Thyroid gland (tissue), 4 donors: Measurements from ENCODE around the gene CTIF. TPM values are rescaled to one million over a fixed set of nuclear protein-coding genes. Genes with fewer than 3 reads are reported as not detected.

Source experiments
- DNase-seq, 2 donors: peaks; one replicate each; pipeline ENCODE4 v3.0.0-alpha.2; 2019
- H3K27ac ChIP-seq, 3 donors: fragments of 200-600 bp; sonication (generic); 1 replicate in 2 of 3; 2 replicates in 1 of 3; pipeline ENCODE4 v1.5.1; 2016 to 2019; ENCODE audit warnings: mild to moderate bottlenecking in 1 of 3, moderate library complexity in 1 of 3
- H3K27me3 ChIP-seq: fragments of 200-600 bp; sonication (generic); one replicate; pipeline ENCODE4 v1.5.1; 2019
- H3K36me3 ChIP-seq, 2 donors: fragments of 200-600 bp; sonication (generic); one replicate each; pipeline ENCODE4 v1.5.1; 2016 to 2019
- H3K4me1 ChIP-seq, 2 donors: fragments of 200-600 bp; sonication (generic); one replicate each; pipeline ENCODE4 v1.5.1; 2017 to 2019
- H3K4me3 ChIP-seq, 3 donors: fragments of 200-600 bp; sonication (generic); replicated peaks in 1 of 3; 1 replicate in 2 of 3; 2 replicates in 1 of 3; pipeline ENCODE4 v1.5.1; 2016; ENCODE audit warnings: mild to moderate bottlenecking in 1 of 3
- H3K9me3 ChIP-seq: fragments of 200-600 bp; sonication (generic); one replicate; pipeline ENCODE4 v1.5.1; 2017
- POLR2A ChIP-seq, 2 donors: fragments of 450-650 bp; IDR thresholded peaks; one replicate each; pipeline ENCODE4 v1.6.1; 2017; ENCODE audit warnings: antibody characterized with exemption in 2 of 2, mild to moderate bottlenecking in 2 of 2, moderate library complexity in 1 of 2
- WGBS, 2 donors: methylation state at CpG; one replicate each; pipeline ENCODE4 v1.1.5; 2017; 5-methylcytosine and 5-hydroxymethylcytosine counted together
- intact Hi-C: fragments of 100-400 bp; cut with DNase I; formaldehyde crosslinking; loops from one replicate; pipeline ENCODE4 v1.15.1; 2023
- total RNA-seq, 4 donors: library from RNA; depleted of rRNA; stranded (reverse); fragments of >200 nt; gene quantifications; one replicate each; pipeline ENCODE4 v1.2.3, GENCODE V29; 2016
- TF ChIP-seq, protein P1 (sequence below), 6 experiments: fragments of 200-600 bp in 3 of 6; fragments of 450-650 bp in 3 of 6; sonication (generic) in 3 of 6; IDR thresholded peaks; one replicate each; pipeline ENCODE4 v1.5.1; 2016 to 2019; ENCODE audit warnings: antibody characterized with exemption in 6 of 6, mild to moderate bottlenecking in 2 of 6, inconsistent platforms in 1 of 6, moderate library complexity in 1 of 6

CTIF gene
- total RNA-seq, 4 donors from 2014 or later: 18.7 to 29.8 (median 23.6) TPM

DNA sequence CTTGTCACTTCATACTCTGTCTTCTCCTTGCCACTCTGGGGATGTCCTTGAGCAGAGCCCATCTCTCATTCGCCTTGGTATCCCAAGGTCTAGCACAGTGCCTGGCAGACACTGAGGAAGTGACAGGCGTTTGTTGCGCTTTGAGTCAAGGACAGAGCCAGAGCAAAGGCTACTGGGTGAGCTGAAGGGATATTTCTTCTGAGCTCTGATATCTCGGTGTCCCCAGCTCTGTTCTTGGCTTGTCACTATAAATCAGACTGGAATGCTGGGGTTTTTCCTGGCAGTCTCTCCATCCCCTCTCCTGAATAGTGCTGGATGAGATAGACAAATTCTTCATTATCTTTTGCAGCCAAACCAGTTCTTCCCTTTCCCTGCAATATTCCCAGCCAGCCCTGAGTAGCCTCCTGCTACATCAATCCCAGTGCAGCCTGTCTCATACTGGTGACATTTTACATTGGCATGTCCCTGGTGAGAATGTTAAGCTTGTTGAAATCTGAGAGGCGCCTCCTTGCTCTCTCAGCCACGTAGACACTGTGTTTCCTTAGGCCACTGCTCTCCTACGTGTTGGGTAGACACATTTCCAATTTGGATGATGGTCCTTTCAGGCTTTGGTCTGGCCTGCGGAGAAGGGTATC is 61.7 kb downstream of the CTIF start:
- 72 to 87% methylated on average over 8 of the region's 8 CpGs for WGBS, 2 donors

DNA sequence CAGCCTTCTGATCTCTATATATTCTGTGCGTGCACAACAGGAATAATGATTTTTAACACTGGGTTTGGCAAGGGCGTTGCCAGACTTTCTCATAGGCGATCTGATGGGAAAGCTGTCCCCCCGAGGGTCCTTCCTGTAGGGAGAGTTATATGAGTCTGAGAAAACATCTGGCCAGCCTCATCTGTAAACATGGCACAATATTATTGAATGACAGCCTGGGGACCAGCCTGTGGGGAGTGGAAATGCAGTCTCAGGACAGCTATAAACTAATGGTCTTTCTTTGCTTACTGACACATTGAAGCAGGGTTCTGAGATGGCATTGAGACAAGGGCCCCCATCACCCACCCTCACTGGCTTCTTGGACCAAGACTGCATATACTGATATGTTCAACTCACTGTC is 62.5 kb downstream of the CTIF start:
- no peak for DNase-seq
- H3K4me3 ChIP-seq: no peak overlapping the region
- no peaks in the 10 kb centered on the region for H3K4me1 ChIP-seq
- no peaks in the 10 kb centered on the region for H3K36me3 ChIP-seq
- no peak overlapping the region for H3K27ac ChIP-seq
- intact Hi-C loops: no loop called here
- no peaks in the 10 kb centered on the region for H3K27me3 ChIP-seq
- WGBS, 2 donors: 84 to 90% methylated on average over 4 of the region's 4 CpGs
- no peak for TF ChIP-seq POLR2A (IDR thresholded peaks at IDR 0.05)
- no peaks in the 10 kb centered on the region for H3K9me3 ChIP-seq

More for the DNA sequence above, 61.7 kb downstream of the CTIF start:
- H3K4me3 ChIP-seq: no peak overlapping the region
- DNase-seq: no peak
- no peaks in the 10 kb centered on the region for H3K4me1 ChIP-seq
- no peaks in the 10 kb centered on the region for H3K27me3 ChIP-seq
- no peak overlapping the region for H3K27ac ChIP-seq
- TF ChIP-seq POLR2A (IDR thresholded peaks at IDR 0.05): no peak
- TF ChIP-seq, protein P1, sequence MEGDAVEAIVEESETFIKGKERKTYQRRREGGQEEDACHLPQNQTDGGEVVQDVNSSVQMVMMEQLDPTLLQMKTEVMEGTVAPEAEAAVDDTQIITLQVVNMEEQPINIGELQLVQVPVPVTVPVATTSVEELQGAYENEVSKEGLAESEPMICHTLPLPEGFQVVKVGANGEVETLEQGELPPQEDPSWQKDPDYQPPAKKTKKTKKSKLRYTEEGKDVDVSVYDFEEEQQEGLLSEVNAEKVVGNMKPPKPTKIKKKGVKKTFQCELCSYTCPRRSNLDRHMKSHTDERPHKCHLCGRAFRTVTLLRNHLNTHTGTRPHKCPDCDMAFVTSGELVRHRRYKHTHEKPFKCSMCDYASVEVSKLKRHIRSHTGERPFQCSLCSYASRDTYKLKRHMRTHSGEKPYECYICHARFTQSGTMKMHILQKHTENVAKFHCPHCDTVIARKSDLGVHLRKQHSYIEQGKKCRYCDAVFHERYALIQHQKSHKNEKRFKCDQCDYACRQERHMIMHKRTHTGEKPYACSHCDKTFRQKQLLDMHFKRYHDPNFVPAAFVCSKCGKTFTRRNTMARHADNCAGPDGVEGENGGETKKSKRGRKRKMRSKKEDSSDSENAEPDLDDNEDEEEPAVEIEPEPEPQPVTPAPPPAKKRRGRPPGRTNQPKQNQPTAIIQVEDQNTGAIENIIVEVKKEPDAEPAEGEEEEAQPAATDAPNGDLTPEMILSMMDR (IDR thresholded peaks at IDR 0.05): no peak
- intact Hi-C loops: no loop called here
- H3K36me3 ChIP-seq: no peaks in the 10 kb centered on the region
- no peaks in the 10 kb centered on the region for H3K9me3 ChIP-seq

- Histone ChIP-seq H3K9me3 (no peaks in the 10 kb centered on the region), H3K36me3 (no peaks in the 10 kb centered on the region), H3K4me1 (no peaks in the 10 kb centered on the region), H3K27me3 (no peaks in the 10 kb centered on the region), H3K27ac (no peak overlapping the region), H3K4me3 (no peak overlapping the region)
- no peak for DNase-seq
- WGBS, 2 donors: 92 to 96% methylated on average over 3 of the region's 3 CpGs
- intact Hi-C loops: no loop called here
- no peak for TF ChIP-seq POLR2A (IDR thresholded peaks at IDR 0.05)
- TF ChIP-seq, protein P1 (IDR thresholded peaks at IDR 0.05): no peak
Observed at GRCh38 chr18:48602759-48603390, 64.0 kb downstream of the CTIF start.

DNA sequence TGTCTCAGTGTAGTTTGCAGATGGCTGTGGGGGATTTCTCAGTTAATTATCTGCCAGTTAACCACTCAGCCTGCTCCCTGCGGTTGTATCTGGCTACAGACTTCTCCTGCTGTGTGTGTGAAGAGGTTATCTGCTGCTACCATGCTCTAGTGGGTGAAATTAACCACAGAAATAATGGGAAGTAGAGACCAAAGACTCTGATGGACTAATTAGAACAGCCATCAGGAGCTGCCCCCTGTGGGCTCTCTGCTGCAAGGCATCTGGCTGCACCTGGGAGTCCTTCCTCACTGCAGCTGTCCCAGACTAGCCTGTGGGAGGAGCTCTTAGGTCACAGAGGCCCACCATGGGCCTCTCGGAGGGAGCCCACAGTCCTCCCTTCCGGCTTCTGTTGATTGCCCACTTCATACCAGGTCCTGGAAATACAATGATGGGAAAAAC is 66.6 kb downstream of the CTIF start:
- Histone ChIP-seq H3K36me3 (no peaks in the 10 kb centered on the region), H3K4me3 (no peak overlapping the region), H3K27ac (no peak overlapping the region), H3K27me3 (no peaks in the 10 kb centered on the region), H3K4me1 (peaks cover 0 to 7% of the 10 kb centered on the region in 2 donors), H3K9me3 (no peaks in the 10 kb centered on the region)
- 71 to 87% methylated on average over 3 of the region's 3 CpGs for WGBS, 2 donors
- no peak for TF ChIP-seq POLR2A (IDR thresholded peaks at IDR 0.05)
- TF ChIP-seq, protein P1 (IDR thresholded peaks at IDR 0.05): no peak
- intact Hi-C loops: no loop called here
- no peak for DNase-seq

GRCh38 chr18:48607056-48607984 is 68.5 kb downstream of the CTIF start:
- H3K27ac ChIP-seq: no peak overlapping the region
- intact Hi-C loops: no loop called here
- DNase-seq: peak; percentile 40 to 50
- no peak for TF ChIP-seq POLR2A (IDR thresholded peaks at IDR 0.05)
- TF ChIP-seq, protein P1 (IDR thresholded peaks at IDR 0.05): no peak
- no peaks in the 10 kb centered on the region for H3K36me3 ChIP-seq
- no peaks in the 10 kb centered on the region for H3K27me3 ChIP-seq
- H3K9me3 ChIP-seq: no peaks in the 10 kb centered on the region
- no peak overlapping the region for H3K4me3 ChIP-seq
- WGBS, 2 donors: 58 to 72% methylated on average over 6 to 8 of the region's 8 CpGs
- H3K4me1 ChIP-seq: peaks cover 0 to 7% of the 10 kb centered on the region in 2 donors
